Activated effector memory CD4-positive, alpha-beta T cell treated with Interleukin-2 at 50 U/mL for 16 hours (primary cell): ENCODE measurements around the gene DNM1L.
"Not testable (repeated sequence)": the region's sequence is repeated elsewhere in the genome, so short reads cannot be mapped to it uniquely, and the experiment has no call there.

ENCODE experiments used
- DNase-seq: peaks from one replicate; pipeline ENCODE4 v3.0.0-alpha.2; 2020

The DNM1L gene

DNA sequence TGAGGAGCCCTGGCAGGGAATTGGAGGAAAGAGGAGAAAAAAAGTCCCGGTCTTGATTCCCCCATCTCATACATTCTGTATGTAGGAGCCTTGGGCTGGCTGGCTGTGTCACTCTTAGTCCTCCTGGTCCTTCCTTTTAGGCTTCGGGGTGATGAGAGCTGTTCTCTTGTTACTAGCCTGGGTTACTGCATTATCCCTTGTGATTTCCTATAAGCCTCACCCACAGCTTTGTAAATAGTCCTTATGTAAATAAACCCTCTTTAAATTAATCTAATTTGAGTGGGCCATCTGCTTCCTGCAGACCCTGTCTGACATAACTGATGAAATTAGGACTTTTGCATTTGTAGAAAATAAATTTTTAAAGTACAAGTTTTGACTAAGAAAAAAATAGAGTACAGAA lies 19.2 kb downstream of the DNM1L start:
- no peak for DNase-seq

DNA sequence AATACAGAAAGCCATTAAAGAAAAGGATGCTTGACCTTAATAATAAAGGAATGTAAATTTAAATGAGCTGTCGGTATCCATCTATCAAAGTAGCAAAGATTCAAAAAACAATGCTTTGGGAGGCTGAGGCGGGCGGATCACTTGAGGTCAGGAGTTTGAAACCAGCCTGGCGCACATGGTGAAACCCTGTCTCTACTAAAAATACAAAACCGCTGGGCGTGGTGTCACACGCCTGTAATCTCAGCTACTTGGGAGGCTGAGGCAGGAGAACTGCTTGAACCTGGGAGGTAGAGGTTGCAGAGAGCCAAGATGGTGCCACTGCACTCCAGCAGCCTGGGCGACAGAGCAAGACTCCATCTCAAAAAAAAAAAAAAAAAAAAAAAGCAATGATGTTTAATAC lies 20.3 kb downstream of the DNM1L start:
- not testable (repeated sequence) for DNase-seq

DNA sequence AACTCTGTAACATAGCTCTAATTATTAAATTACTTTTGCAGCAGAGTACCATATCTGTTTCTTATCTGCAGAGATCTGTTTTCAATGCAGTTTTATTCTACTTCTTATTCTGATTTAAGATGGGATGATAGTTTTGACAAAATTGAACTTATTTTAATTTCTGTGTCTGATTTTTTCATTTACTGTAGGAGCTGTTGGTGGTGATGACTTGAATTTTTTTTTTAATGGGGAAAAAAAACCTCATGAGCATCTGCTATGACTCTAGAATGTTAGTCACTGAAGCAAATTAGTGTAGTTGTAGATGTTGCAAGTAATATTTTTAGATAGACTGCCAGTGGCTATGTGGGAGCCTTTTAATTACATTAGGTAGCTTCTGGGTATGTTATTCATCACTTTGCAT lies 23.4 kb downstream of the DNM1L start:
- DNase-seq: no peak

DNA sequence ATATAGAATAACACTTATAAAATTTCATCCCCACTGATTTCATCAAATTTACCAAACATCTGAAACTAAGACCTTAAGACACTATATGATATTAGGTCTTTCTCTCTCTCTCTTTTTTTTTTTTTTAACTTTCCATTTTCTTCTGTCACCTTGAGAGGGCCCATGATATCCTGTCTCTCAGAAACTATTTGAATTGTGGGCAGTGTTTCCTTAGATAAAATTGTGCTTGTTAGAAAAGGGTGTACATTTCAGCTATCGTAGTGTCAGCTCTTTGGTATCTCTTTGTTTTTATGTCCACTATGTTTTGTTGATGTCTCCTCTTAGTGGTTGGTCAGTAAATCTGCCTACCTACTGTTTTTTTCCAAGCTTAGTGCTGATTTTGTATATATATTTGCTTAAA lies 23.8 kb downstream of the DNM1L start:
- no peak for DNase-seq

- DNase-seq: no peak
Observed at GRCh38 chr12:32705783-32706182, 26.7 kb downstream of the DNM1L start.

DNA sequence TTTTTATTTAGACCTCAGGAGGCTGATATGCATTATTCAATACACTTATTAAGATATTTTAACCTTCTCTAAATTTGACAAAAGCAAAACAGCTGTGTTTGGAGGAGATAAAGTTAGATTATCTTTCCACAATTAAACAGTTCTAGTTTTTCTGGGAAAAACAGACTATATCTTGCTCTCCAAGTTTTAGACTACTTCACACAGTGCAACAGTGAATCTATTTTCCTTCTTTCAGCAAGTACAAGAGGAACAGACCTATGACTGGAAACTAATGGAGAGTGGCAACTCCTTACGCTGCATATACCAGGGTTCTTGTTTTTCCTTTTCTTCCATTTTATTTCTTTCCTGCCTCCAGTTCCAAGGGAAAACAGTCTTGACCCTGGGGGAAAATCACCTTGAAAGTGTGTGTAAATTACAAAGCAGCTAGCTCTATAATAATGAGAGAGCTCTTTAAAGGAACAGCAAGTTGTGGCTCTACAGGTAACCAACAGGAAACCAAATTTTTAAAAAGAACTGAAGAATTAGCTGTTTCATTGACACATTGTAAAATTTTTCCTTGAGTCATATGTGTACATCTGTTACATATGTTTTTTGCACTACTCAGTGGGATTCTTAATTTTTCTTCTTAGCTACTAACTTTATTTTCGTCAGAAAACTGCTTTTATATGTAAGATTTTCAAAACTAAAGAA lies 27.4 kb downstream of the DNM1L start:
- no peak for DNase-seq

DNA sequence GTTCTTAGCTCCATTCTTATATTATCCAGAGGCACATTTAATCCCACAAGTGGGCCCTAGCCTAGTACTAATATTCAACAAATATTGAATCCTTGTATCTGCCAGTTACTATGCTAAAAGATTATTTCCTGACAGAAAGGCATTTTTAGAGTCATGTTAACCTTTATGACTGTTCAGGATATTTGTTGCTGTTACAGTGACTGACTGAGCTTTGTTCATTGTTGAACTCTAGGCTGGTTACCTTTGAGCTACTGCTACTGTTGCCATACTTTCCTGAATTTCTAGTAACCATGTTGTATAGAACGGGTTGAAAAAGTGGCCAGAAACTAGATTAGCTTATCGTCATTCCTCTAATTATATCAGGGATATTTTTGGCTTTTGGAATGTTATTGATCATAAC lies 29.8 kb downstream of the DNM1L start:
- no peak for DNase-seq

GRCh38 chr12:32714772-32715171 lies 35.7 kb downstream of the DNM1L start:
- DNase-seq: no peak

DNA sequence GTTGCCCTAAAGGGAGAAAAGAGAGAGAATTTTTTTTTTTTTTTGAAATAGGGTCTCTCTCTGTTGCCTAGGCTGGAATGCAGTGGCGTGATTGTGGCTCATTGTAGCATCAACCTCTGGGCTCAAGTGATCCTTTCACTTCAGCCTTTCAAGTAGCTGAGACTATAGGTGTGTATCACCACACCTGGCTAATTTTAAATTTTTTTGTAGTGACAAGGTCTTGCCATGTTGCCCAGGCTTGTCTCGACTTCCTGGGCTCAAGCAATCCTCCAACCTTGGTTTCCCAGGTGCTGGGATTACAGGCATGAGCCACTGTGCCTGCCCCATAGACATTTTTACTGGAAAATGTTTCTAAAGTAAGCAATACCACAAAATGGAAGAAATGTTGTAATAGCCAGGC lies 39.8 kb downstream of the DNM1L start:
- DNase-seq: no peak

DNA sequence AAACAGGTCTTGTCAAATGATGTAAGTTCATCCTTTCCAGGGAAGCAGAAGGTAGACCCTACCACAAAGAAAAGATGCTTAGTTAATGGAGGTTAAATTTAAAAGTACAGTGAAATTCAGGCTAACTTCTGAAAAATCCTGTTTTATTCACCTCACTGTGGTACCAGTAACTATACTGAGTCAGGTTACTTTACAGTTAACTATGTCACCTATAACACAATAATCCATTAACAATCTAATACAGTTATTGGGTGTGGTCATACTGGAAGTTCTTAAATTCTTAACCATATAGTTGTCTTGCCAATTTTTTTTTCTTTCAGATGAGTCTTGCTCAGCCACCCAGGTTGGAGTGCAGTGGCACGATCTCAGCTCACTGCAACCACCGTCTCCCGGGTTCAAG lies 46.2 kb downstream of the DNM1L start:
- not testable (repeated sequence) for DNase-seq

GRCh38 chr12:32726286-32726685 lies 47.2 kb downstream of the DNM1L start:
- DNase-seq: no peak

DNA sequence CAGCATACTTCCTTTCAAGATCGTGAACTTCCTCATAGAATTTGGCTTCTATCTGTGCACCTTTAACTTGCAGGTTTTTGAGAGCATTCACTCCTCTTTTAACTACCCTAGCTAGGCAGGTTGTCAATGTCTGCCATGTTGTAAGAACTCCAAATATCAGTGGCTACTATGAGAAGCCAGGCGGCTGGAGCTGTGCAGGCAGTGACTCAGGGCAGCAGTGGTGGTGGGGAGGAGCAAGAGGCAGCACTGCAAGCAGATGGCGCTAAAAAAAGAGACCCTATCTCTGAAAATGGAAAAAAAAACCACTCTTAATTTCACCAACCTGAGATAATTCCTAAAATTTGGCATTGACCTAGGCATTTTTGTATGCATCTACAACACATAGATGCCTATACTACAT lies 48.1 kb downstream of the DNM1L start:
- no peak for DNase-seq

DNA sequence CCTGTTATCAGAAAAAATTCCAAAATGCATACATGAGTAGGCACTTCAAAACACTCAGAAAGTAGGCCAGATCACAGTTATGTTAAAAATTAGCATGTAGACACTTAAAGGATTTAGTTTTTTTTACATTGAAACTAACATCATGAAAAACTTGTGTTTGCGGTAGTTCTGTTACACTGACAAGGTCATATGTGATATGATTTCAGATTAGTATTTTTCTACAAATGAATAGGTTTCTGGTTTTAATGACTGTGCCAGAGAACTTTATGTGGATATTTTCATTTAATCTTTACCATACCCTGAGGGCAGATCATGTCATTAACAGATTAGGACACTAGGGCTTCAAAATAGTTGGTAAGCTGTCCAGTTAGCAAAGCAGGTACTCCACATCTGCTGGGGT lies 55.9 kb downstream of the DNM1L start:
- DNase-seq: no peak

GRCh38 chr12:32736445-32736844 lies 57.3 kb downstream of the DNM1L start:
- no peak for DNase-seq

GRCh38 chr12:32737715-32738114 lies 58.6 kb downstream of the DNM1L start:
- no peak for DNase-seq

DNA sequence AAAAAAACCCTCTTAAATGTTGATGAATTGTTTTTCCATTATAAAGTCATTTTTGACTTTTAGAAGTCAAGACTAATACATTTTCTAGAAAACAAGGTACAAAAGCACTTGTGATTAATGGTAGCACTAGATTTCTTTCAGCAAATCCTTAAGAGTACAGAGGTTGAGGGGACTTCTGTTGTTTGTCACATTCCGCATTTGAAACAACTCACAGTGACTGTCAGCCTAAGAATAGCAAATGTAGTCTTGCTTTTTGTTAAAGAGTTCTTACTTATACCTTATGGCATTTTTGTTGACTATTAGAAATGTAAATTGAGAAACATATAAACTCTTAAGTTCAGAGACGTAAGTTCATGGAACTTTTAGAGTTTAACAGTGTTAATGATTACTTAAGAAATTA lies 60.2 kb downstream of the DNM1L start:
- no peak for DNase-seq

DNA sequence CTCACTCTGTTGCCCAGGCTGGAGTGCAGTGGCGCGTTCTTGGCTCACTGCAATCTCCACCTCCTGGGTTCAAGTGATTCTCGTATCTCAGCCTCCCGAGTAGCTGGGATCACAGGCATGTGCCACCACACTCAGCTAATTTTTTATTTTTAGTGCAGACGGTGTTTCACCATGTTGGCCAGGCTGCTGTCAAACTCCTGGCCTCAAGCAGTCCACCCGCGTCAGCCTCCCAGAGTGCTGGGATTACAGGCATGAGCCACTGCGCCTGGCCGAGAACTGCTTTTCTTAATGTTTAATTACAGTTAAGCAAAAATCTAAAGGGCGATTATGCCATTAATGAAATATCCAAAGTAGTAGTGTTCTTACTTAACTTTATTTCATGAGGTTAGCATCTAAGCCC lies 63.0 kb downstream of the DNM1L start:
- no peak for DNase-seq

DNA sequence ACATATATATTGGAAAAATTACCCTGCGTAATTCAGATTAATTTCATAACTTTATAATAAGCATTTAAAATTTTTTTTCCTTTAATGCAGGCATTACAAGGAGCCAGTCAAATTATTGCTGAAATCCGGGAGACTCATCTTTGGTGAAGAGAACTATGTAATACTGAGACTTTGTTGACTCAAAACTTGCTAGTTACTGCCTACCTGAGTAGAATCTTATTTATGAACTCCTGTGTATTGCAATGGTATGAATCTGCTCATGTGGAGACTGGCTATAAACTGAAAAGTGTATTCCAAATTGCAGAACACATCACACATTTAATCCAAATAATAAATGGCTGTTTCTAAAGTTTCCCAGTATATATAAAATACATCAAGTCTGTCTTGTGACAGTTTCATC lies 64.2 kb downstream of the DNM1L start:
- no peak for DNase-seq

DNA sequence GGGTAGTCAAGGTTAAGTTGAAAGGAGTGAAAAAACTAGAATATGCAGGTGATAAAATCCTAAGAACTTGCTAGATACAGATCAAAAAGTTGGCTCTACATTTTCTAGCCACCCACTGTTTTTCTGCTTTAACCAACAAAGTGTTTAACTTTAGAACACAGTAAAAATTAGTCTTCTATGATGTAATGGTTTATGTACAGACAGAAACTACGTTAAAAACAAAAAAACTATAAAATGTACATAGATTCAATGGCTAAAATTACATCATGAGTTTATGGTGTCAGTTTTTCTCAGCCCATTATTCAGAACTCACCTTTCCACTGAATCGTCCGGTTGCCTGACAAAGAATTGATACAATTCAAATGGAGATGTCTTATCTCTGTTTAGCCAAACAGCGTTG lies 74.5 kb downstream of the DNM1L start:
- no peak for DNase-seq

GRCh38 chr12:32754111-32754510 lies 75.0 kb downstream of the DNM1L start:
- DNase-seq: no peak

DNA sequence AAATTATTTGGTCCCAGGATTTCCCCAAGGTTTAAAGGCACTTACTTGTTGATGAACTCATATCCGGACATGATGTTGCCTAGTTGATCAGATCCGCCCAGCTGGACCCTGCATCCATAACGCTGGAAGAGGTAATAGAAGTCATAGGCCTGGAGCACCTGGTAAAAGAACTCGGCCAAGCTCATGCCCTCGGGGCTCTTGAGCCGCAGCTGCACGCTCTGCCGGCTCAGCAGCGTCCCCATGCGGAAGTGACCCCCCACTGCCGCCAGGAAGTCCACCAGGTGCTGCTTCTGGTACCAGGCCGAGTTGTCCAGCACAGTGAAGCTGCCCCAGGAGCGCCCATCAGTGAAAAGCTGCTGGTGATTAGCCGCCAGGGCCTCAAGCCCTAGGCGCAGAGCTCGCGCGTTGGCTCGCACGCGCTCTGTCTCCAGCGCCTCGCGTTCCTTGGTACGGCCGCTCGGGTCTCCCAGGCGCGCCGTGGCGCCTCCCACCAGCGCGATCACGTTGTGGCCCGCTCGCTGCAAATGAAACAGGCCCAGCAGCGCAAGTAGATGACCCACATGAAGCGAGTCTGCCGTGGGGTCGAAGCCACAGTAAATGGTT lies 76.1 kb downstream of the DNM1L start:
- DNase-seq: peak; percentile 60

- DNase-seq: peak; percentile 80
Observed at GRCh38 chr12:32755654-32756475, 76.8 kb downstream of the DNM1L start, which contains the start of gene YARS2. TSS of gene YARS2 (minus strand) at chr12:32755897. CDS start at chr12:32755874, 23 bp downstream.

GRCh38 chr12:32756476-32757066 lies 77.5 kb downstream of the DNM1L start:
- no peak for DNase-seq

- no peak for DNase-seq
Observed at GRCh38 chr12:32757157-32757556, 78.1 kb downstream of the DNM1L start.
